Measurements from ENCODE around the gene TSPAN9. TPM values are rescaled to one million over a fixed set of nuclear protein-coding genes. Genes with fewer than 3 reads are reported as not detected.

TSPAN9 gene
- total and polyA plus RNA-seq, 10 of the 15 experiments (the other 5 are each of a cell fraction or from before 2014, with no cell fraction given), result 0.03 to 1.0 (median 0.12) TPM; not detected in 5

DNA sequence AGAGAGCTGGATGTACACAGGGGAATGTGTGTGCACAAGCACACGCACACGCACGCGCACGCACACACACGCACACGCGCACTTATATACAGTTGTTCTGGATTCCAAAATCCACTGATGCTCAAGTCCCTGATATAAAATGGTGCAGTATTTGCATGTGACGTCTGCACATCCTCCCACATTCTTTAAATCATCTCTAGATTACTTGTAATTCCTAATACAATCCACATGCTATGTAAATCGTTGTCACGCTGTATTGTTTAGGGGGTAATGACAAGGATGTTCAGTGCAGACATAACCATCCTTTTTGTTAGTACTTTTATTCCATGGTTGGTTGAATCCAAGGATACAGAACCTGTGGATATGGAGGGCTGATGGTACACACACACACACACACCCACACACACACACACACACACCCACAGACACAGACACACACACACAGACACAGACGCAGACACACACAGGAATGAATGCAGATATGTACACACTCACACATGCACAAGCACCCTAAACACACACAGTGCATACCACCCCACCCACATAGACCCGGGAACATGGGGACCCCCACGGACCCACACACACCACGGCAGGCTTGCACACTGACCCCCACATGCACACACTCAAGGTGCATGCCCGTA is 225.3 kb downstream of the TSPAN9 start:
- ChIA-PET SMC1A (ENCODE audit: uncharacterized antibody, unreplicated experiment) (interaction anchor here (1.0 to 3.3 kb wide), 3 partner anchors 498 to 506 kb away, joined by 3 to 21 read pairs (median 4); no protein-coding TSS in a partner anchor), POLR2A (no interaction called here), RAD21 (ENCODE audit: unreplicated experiment) (no interaction called here), CTCF (interaction anchor here (1.6 to 4.6 kb wide), 4 partner anchors 12 to 504 kb away, joined by 6 to 179 read pairs (median 22); no protein-coding TSS in a partner anchor)
- intact Hi-C loops (cut with micrococcal nuclease; ENCODE audit: unreplicated experiment), result no loop called here
- no peaks in the 10 kb centered on the region for H3K79me2 ChIP-seq (ENCODE audit: control insufficient read depth, insufficient read depth, low read length)
- in situ Hi-C loops (cut with MboI), result no loop called here
- no peak overlapping the region for H2AFZ ChIP-seq (ENCODE audit: control insufficient read depth, low read depth, low read length)
- no peak overlapping the region for H3K4me2 ChIP-seq (ENCODE audit: control insufficient read depth, insufficient read depth)
- no peak for DNase-seq (ENCODE audit: low read depth, low spot score)
- BruUV-seq (replicated peaks), result no TSS peak
- no peaks in the 10 kb centered on the region for H4K20me1 ChIP-seq (ENCODE audit: control insufficient read depth, insufficient read depth)
- 63% methylated on average over 16 of the region's 16 CpGs for WGBS (ENCODE audit: insufficient coverage, insufficient replicate concordance, low lambda C conversion rate, missing lambda C conversion rate)
- no peaks in the 10 kb centered on the region for H3K36me3 ChIP-seq (ENCODE audit: control insufficient read depth in 2 of 2, insufficient read depth in 2 of 2, low read length in 1 of 2)
- FAIRE-seq, result no peak
- no peak overlapping the region for H3K9ac ChIP-seq (ENCODE audit: control insufficient read depth, insufficient read depth, low read length)
- H3K4me3 ChIP-seq, result no peak overlapping the region
- ATAC-seq, result no peak
- no peak for TF ChIP-seq FOXM1 (IDR thresholded peaks at IDR 0.05; ENCODE audit: low read depth, low read length)
- no peak for TF ChIP-seq ETV6 (conservative IDR thresholded peaks at IDR 0.05 in 1 of 2, IDR thresholded peaks at IDR 0.05 in 1 of 2; ENCODE audit: borderline replicate concordance in 1 of 2, low read depth in 1 of 2)
- H3K27ac ChIP-seq (ENCODE audit: control insufficient read depth, insufficient read depth), result no peak overlapping the region
- no peaks in the 10 kb centered on the region for H3K9me3 ChIP-seq (replicated peaks; ENCODE audit: control insufficient read depth, insufficient read depth, low read length)
- H3K27me3 ChIP-seq (replicated peaks in 1 of 2; ENCODE audit: control insufficient read depth in 2 of 2, insufficient read depth in 2 of 2, low read length in 1 of 2), result no peaks in the 10 kb centered on the region; a peak in 1 of 4 replicates
- H3K4me1 ChIP-seq (ENCODE audit: control insufficient read depth, insufficient read depth, low read length), result no peaks in the 10 kb centered on the region

DNA sequence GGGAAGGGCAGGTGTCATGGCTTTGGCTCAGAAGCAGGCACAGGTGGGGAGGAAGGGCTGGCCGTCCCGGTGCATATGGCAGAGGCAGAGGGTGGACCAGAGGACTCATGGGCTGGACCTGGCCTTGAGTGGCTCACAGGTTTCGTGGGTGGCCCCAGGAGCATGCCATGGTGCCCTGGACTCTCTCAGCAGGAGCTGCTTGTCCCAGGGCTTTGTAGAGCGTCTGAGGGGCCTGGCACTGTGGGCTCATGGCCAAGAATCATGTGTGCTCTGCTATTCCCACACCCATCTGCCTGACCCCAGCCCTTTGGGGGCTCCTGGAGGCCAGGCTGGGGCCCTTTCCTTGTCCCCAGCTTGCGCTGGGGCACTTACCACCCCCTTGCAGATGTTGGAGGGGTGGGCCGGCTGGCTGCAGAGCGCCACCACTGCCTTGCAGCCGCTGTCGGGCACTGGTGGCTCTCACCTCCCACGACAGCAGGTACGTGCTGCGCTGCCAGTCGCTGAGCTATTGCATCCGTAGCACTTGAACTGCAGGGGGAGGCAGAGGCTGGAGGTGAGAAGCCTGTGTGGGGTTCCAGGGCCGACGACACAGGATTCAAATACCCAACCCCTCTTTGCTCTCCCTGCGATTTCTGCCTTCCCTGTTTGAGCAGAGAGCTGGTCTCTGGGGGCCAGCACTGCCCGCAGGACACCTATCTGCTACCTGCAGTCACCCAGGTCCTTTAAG is 226.4 kb downstream of the TSPAN9 start:
- H3K27ac ChIP-seq (ENCODE audit: control insufficient read depth, insufficient read depth), result no peak overlapping the region
- H3K27me3 ChIP-seq (replicated peaks in 1 of 2; ENCODE audit: control insufficient read depth in 2 of 2, insufficient read depth in 2 of 2, low read length in 1 of 2), result no peaks in the 10 kb centered on the region; a peak in 1 of 4 replicates
- no peak overlapping the region for H3K4me3 ChIP-seq
- in situ Hi-C loops (cut with MboI) (no loop called here), intact Hi-C loops (cut with micrococcal nuclease; ENCODE audit: unreplicated experiment) (no loop called here)
- TF ChIP-seq, protein P1, sequence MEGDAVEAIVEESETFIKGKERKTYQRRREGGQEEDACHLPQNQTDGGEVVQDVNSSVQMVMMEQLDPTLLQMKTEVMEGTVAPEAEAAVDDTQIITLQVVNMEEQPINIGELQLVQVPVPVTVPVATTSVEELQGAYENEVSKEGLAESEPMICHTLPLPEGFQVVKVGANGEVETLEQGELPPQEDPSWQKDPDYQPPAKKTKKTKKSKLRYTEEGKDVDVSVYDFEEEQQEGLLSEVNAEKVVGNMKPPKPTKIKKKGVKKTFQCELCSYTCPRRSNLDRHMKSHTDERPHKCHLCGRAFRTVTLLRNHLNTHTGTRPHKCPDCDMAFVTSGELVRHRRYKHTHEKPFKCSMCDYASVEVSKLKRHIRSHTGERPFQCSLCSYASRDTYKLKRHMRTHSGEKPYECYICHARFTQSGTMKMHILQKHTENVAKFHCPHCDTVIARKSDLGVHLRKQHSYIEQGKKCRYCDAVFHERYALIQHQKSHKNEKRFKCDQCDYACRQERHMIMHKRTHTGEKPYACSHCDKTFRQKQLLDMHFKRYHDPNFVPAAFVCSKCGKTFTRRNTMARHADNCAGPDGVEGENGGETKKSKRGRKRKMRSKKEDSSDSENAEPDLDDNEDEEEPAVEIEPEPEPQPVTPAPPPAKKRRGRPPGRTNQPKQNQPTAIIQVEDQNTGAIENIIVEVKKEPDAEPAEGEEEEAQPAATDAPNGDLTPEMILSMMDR (IDR thresholded peaks at IDR 0.05 in 2 of 3, conservative IDR thresholded peaks at IDR 0.05 in 1 of 3; ENCODE audit: control insufficient read depth in 2 of 3, extremely low read depth in 1 of 3, insufficient read depth in 1 of 3, low read depth in 3 of 3, low read length in 3 of 3), result peak in 1 of 3 experiments; percentile 9; a peak in 1 of 6 replicates
- TF ChIP-seq CBX3 (IDR thresholded peaks at IDR 0.05; ENCODE audit: borderline replicate concordance, low read depth), result no peak
- ChIA-PET POLR2A (interaction anchor here (0.6 kb wide), 1 partner anchor 319 kb away, joined by 3 read pairs; no protein-coding TSS in a partner anchor), SMC1A (ENCODE audit: uncharacterized antibody, unreplicated experiment) (no interaction called here), RAD21 (ENCODE audit: unreplicated experiment) (no interaction called here), CTCF (interaction anchor here (1.6 kb wide), 1 partner anchor 11 kb away, joined by 6 read pairs; no protein-coding TSS in a partner anchor)
- no peaks in the 10 kb centered on the region for H3K9me3 ChIP-seq (replicated peaks; ENCODE audit: control insufficient read depth, insufficient read depth, low read length)
- no peaks in the 10 kb centered on the region for H3K36me3 ChIP-seq (ENCODE audit: control insufficient read depth in 2 of 2, insufficient read depth in 2 of 2, low read length in 1 of 2)
- H3K79me2 ChIP-seq (ENCODE audit: control insufficient read depth, insufficient read depth, low read length), result no peaks in the 10 kb centered on the region
- FAIRE-seq, result no peak
- DNase-seq (ENCODE audit: low read depth, low spot score), result no peak
- no peak overlapping the region for H3K4me2 ChIP-seq (ENCODE audit: control insufficient read depth, insufficient read depth)
- ATAC-seq, result no peak
- WGBS (ENCODE audit: insufficient coverage, insufficient replicate concordance, low lambda C conversion rate, missing lambda C conversion rate), result 34% methylated on average over 18 of the region's 18 CpGs
- no TSS peak for BruUV-seq (replicated peaks)
- no peaks in the 10 kb centered on the region for H3K4me1 ChIP-seq (ENCODE audit: control insufficient read depth, insufficient read depth, low read length)
- no peak overlapping the region for H2AFZ ChIP-seq (ENCODE audit: control insufficient read depth, low read depth, low read length)
- H4K20me1 ChIP-seq (ENCODE audit: control insufficient read depth, insufficient read depth), result no peaks in the 10 kb centered on the region
- no peak overlapping the region for H3K9ac ChIP-seq (ENCODE audit: control insufficient read depth, insufficient read depth, low read length)
